Loucy (cell line): Measurements from ENCODE around the gene CDH4.

Source experiments
- H2AFZ ChIP-seq: fragments of 200-600 bp; sonication (generic); 2 replicates; pipeline ENCODE4 v1.6.0; 2016; ENCODE audit warnings: antibody characterized with exemption, mild to moderate bottlenecking, low read length, moderate library complexity
- H3F3A ChIP-seq: fragments of 200-600 bp; 2 replicates; pipeline ENCODE4 v1.6.0; 2016; ENCODE audit warnings: antibody characterized with exemption, low read depth, mild to moderate bottlenecking
- H3K27me3 ChIP-seq: fragments of 200-600 bp; sonication (generic); 2 replicates; pipeline ENCODE4 v1.6.1; 2014; ENCODE audit warnings: low read length, mild to moderate bottlenecking; ENCODE audit not compliant: insufficient read depth, poor library complexity, severe bottlenecking
- H3K36me3 ChIP-seq: fragments of 200-600 bp; sonication (generic); 2 replicates; pipeline ENCODE4 v1.6.1; 2016; ENCODE audit warnings: low read length; ENCODE audit not compliant: insufficient read depth
- H3K4me1 ChIP-seq: fragments of 200-600 bp; sonication (generic); 2 replicates; pipeline ENCODE4 v1.5.1; 2014; ENCODE audit warnings: low read length, mild to moderate bottlenecking; ENCODE audit not compliant: insufficient read depth, poor library complexity, severe bottlenecking
- H3K4me2 ChIP-seq: fragments of 200-600 bp; sonication (generic); 2 replicates; pipeline ENCODE4 v1.6.0; 2014; ENCODE audit warnings: antibody characterized with exemption, low read length, low read depth, mild to moderate bottlenecking; ENCODE audit not compliant: poor library complexity, severe bottlenecking
- H3K4me3 ChIP-seq: fragments of 200-600 bp; sonication (generic); 2 replicates; pipeline ENCODE4 v1.5.1; 2014; ENCODE audit warnings: low read length, mild to moderate bottlenecking, mixed read lengths; ENCODE audit not compliant: poor library complexity, severe bottlenecking
- H3K79me2 ChIP-seq: fragments of 200-600 bp; sonication (generic); 2 replicates; pipeline ENCODE4 v1.6.1; 2014; ENCODE audit warnings: low read length; ENCODE audit not compliant: insufficient read depth
- H3K9ac ChIP-seq: fragments of 200-600 bp; sonication (generic); 2 replicates; pipeline ENCODE4 v1.6.0; 2014; ENCODE audit warnings: mild to moderate bottlenecking, low read depth, low read length, moderate library complexity; ENCODE audit not compliant: poor library complexity, severe bottlenecking
- H3K9me2 ChIP-seq: fragments of 200-600 bp; sonication (generic); replicated peaks from 2 replicates; pipeline ENCODE4 v1.6.1; 2016; ENCODE audit warnings: low read depth, low read length, mixed read lengths
- H3K9me3 ChIP-seq: fragments of 200-600 bp; sonication (generic); 2 replicates; pipeline ENCODE4 v1.6.1; 2014; ENCODE audit warnings: mild to moderate bottlenecking, antibody characterized with exemption, low read length, low read depth; ENCODE audit not compliant: insufficient read depth
- H4K20me1 ChIP-seq: fragments of 200-600 bp; sonication (generic); 2 replicates; pipeline ENCODE4 v1.6.0; 2014; ENCODE audit warnings: antibody characterized with exemption, low read length, mild to moderate bottlenecking; ENCODE audit not compliant: insufficient read depth, poor library complexity, severe bottlenecking
- EZH2phosphoT487 ChIP-seq: fragments of 200-600 bp; IDR thresholded peaks from 2 replicates; pipeline ENCODE4 v1.6.1; 2018; ENCODE audit warnings: antibody characterized with exemption, mild to moderate bottlenecking, moderate library complexity, borderline replicate concordance
- TF ChIP-seq, protein P1 (sequence below): fragments of 200-600 bp; sonication (generic); conservative IDR thresholded peaks from 2 replicates; pipeline ENCODE4 v1.5.1; 2014; ENCODE audit warnings: mild to moderate bottlenecking, antibody characterized with exemption, low read length

The CDH4 gene

GRCh38 chr20:61727761-61728160, 475.7 kb downstream of the CDH4 start:
- Histone ChIP-seq H3K4me3 (no peak overlapping the region), H3K36me3 (peaks cover 9% of the 10 kb centered on the region; the same call in 1 of the 2 replicates), H3K27me3 (no peaks in the 10 kb centered on the region), H3K4me1 (no peaks in the 10 kb centered on the region), H3K9ac (no peak overlapping the region), H3F3A (no peaks in the 10 kb centered on the region), H3K4me2 (no peak overlapping the region), H3K9me3 (no peaks in the 10 kb centered on the region), H3K9me2 (no peaks in the 10 kb centered on the region), H4K20me1 (no peaks in the 10 kb centered on the region), H3K79me2 (no peaks in the 10 kb centered on the region), H2AFZ (no peak overlapping the region)
- no peak for TF ChIP-seq EZH2phosphoT487
- TF ChIP-seq, protein P1, sequence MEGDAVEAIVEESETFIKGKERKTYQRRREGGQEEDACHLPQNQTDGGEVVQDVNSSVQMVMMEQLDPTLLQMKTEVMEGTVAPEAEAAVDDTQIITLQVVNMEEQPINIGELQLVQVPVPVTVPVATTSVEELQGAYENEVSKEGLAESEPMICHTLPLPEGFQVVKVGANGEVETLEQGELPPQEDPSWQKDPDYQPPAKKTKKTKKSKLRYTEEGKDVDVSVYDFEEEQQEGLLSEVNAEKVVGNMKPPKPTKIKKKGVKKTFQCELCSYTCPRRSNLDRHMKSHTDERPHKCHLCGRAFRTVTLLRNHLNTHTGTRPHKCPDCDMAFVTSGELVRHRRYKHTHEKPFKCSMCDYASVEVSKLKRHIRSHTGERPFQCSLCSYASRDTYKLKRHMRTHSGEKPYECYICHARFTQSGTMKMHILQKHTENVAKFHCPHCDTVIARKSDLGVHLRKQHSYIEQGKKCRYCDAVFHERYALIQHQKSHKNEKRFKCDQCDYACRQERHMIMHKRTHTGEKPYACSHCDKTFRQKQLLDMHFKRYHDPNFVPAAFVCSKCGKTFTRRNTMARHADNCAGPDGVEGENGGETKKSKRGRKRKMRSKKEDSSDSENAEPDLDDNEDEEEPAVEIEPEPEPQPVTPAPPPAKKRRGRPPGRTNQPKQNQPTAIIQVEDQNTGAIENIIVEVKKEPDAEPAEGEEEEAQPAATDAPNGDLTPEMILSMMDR: no peak

GRCh38 chr20:61728326-61728725, 476.3 kb downstream of the CDH4 start:
- H3K79me2 ChIP-seq: no peaks in the 10 kb centered on the region
- H3K9me2 ChIP-seq: no peaks in the 10 kb centered on the region
- H4K20me1 ChIP-seq: no peaks in the 10 kb centered on the region
- peaks cover 9% of the 10 kb centered on the region; the same call in 1 of the 2 replicates for H3K36me3 ChIP-seq
- no peak overlapping the region for H3K4me3 ChIP-seq
- no peaks in the 10 kb centered on the region for H3K9me3 ChIP-seq
- no peaks in the 10 kb centered on the region for H3F3A ChIP-seq
- H3K4me1 ChIP-seq: no peaks in the 10 kb centered on the region
- no peak overlapping the region for H2AFZ ChIP-seq
- H3K9ac ChIP-seq: no peak overlapping the region
- no peak overlapping the region for H3K4me2 ChIP-seq
- no peaks in the 10 kb centered on the region for H3K27me3 ChIP-seq
- no peak for TF ChIP-seq EZH2phosphoT487
- TF ChIP-seq, protein P1: no peak

- no peaks in the 10 kb centered on the region for H3K4me1 ChIP-seq
- H3K4me2 ChIP-seq: no peak overlapping the region
- TF ChIP-seq EZH2phosphoT487: no peak
- TF ChIP-seq, protein P1: no peak
- H2AFZ ChIP-seq: no peak overlapping the region
- H3K9ac ChIP-seq: no peak overlapping the region
- H3K9me2 ChIP-seq: no peaks in the 10 kb centered on the region
- no peak overlapping the region for H3K4me3 ChIP-seq
- no peaks in the 10 kb centered on the region for H3F3A ChIP-seq
- no peaks in the 10 kb centered on the region for H3K9me3 ChIP-seq
- no peaks in the 10 kb centered on the region for H3K79me2 ChIP-seq
- H3K36me3 ChIP-seq: peaks cover 9% of the 10 kb centered on the region; the same call in 1 of the 2 replicates
- H3K27me3 ChIP-seq: no peaks in the 10 kb centered on the region
- no peaks in the 10 kb centered on the region for H4K20me1 ChIP-seq
These were observed 477.0 kb downstream of the CDH4 start for GRCh38 chr20:61728786-61729770.
